HG03280 (cell line): ENCODE results near the gene CA14.
"Not testable (repeated sequence)": the region's sequence is repeated elsewhere in the genome, so short reads cannot be mapped to it uniquely, and the experiment has no call there.

Experiments
- ATAC-seq: cut with Tn5 transposase; IDR thresholded peaks from one replicate; pipeline ENCODE4 v1.9.1; 2021; ENCODE audit warnings: mild to moderate bottlenecking, moderate library complexity; ENCODE audit not compliant: unreplicated experiment

The CA14 gene

DNA sequence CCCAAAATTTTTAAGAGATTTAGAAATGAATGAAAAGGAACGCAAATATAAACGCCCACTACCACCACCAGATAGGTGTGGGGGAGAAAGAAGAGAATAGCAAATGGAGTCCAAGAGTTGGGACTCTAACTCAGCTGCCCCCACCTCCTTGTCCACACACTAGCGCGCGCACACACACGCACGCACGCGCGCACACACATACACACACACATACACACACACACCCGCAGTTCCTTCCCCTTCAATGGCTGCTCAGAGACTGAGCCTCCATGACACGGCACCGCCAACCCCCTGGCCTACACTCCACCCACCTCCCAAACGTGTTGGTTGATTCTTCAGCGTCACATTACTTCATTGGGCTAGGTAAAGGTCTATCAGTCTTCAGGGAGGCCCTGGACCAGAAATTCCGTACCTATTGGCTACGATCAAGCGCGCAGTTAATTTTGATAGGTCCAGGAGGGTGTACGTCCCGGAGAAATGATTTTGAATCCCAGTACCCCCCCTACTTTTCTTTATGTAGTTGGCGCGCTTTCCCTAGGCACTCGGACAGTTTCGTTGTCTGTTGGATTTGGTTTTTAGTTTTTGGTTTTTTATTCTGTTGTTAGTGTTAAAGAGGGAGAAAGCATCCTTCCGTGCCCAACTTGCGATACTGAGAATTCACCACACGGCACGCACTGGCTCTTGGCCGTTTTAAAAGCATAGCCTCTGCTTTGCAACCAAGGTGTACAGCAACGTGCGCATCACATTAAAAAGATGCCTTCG lies 21.5 kb upstream of the CA14 start, which contains the start of gene ANP32E:
Gene ANP32E, minus strand, starts transcription at position 261 of the 762 bp plus-strand sequence. CDS start 326 bp downstream, outside the sequence.
- ATAC-seq: peak; percentile 87

- ATAC-seq: no peak
Measured at GRCh38 chr1:150236614-150237100, 20.9 kb upstream of the CA14 start.

DNA sequence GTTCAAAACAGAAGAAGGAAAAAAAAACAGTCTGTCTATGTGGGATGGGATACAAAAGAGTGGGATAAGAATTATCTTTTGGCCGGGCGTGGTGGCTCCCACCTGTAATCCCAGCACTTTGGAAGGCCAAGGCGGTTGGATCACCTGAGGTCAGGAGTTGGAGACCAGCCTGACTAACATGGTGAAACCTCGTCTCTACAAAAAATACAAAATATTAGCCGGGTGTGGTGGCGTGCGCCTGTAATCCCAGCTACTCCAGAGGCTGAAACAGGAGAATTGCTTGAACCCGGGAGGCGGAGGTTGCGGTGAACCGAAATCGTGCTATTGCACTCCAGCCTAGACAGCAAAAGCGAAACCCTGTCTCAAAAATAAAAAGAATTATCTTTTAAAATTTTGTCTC lies 20.4 kb upstream of the CA14 start:
- ATAC-seq: not testable (repeated sequence)

- ATAC-seq: no peak
Measured at GRCh38 chr1:150237746-150238145, 19.8 kb upstream of the CA14 start.

DNA sequence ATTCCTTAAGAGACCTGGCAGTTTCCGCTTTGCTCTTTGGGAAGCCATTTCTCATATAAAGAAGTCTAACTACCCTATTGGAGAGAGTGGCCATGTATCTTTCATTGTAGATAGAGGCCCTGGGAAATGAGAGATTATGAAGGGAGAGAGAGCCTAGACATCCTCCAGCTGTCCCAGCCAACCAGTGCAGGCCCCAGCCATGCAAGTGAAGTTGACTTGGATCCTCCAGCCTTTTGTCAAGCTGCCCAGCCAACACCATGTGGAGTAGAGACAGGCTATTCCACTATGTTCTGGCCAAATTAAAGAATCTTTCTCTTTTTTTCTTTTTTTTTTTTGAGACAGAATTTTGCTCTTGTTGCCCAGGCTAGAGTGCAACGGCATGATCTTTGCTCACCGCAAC lies 14.6 kb upstream of the CA14 start:
- no peak for ATAC-seq

DNA sequence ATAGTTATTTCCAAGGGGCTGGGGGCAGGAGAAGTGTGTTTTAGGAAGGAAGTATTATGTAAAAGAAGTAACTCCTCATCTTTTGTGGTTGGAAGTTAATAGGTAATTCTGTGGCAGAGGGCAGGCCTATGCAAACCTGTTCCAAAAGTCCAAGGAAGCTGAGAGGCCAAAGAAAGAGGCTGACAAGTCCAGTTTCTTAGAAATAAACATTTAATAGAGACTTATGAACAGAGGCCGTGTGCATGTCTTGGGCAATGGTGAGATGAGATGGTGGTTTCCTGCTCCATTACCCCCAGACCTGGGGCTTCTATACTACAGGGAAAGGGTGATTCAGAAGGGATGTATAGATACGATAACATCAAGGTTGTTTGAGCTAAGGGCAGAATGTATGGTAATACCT lies 7.6 kb upstream of the CA14 start:
- ATAC-seq: no peak

DNA sequence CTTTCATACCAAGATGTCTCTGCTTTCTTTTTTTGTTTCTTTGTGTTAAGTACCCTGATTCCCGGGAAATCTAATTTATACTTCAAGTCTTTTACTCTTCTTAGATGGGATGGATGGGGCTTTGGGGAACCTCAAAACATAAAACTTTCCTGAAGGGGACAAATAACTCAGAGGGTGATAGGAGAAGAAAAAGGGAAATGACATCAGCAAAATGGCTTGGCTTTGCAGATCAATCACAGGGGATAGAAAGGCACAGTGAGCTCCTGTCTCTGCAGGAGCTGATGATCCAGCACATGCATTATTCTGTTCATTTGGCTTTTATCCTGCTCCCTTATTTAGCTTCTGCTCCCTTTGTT lies 1.4 kb upstream of the CA14 start:
- ATAC-seq: no peak

GRCh38 chr1:150256554-150257341 lies 826 bp upstream of the CA14 start:
- ATAC-seq: no peak

DNA sequence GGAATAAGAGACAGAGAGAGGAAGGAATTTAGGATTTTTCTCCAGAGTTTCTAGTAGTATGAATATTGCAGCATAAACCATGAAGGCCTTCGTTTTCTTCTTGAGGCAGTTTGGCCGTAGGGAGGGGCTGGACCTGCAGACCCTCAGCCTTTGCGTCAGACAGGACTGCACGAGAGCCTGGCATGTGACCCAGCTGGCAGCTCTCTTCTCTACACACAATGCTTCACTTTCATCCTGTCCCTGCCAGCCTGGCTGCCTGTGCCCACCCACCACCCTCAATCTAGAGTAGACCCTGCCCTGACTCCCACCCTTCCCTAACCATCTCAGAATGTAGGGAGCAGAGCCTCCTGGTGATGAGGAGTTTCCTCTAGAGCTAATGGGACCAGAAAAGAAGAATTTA lies 1.6 kb downstream of the CA14 start:
- ATAC-seq: no peak

DNA sequence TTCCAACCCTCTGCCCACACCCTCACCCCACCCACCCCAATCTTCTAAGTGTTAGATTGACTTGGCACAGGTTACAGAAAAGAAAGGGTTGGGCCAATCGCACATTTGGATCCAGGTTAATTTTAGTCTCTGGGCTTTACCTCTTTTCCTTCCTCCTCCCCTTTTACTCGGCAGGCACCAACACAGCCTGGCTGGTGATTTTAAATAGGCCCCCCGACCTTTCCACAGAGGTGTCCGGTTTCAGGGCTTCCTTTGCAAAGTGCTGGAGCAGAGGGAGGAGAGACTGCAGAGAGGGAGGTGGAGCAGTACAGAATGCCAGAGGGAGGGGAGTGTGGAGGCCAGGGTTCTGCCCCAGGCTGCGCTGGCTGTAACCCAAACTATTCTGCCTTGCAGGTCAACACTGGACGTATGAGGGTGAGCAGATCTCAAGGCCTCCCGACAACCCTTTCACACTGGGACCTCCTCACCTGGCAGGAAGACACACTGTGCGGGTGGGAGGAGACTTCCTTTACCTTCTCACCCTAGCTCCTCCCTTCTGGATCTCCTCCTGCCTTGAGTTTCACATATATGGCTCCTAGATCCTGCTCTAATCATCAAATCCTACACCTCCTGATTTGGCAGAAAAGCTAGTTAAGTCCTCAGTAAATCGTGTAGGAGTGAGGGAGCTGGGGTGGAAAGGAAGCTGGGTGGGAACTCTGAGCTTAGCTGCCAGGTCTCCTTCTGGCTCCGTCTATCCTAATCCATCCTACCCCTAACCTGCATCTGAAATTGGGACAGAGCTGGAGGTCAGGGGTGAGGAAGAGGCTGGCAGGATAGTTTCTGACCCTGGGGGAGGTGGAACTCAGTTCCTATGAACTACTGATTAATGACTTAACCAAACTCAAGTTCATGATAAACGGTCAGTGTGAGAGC lies 2.4 kb downstream of the CA14 start:
- ATAC-seq: no peak

DNA sequence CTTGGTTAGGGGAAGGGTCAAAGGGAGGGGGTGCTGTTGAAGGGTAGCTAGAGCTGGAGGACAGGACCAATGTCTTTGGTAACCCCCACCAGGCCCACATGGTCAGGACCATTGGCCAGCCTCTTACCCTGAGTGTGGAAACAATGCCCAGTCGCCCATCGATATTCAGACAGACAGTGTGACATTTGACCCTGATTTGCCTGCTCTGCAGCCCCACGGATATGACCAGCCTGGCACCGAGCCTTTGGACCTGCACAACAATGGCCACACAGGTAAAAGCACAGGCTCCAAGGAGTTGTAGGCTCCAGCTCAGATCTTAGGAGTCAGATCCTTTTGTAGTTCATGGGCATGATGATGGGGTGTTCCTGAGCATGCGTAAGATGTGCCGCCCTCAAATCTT lies 3.8 kb downstream of the CA14 start:
- ATAC-seq: no peak

GRCh38 chr1:150262388-150263320 lies 5.1 kb downstream of the CA14 start:
- ATAC-seq: no peak

DNA sequence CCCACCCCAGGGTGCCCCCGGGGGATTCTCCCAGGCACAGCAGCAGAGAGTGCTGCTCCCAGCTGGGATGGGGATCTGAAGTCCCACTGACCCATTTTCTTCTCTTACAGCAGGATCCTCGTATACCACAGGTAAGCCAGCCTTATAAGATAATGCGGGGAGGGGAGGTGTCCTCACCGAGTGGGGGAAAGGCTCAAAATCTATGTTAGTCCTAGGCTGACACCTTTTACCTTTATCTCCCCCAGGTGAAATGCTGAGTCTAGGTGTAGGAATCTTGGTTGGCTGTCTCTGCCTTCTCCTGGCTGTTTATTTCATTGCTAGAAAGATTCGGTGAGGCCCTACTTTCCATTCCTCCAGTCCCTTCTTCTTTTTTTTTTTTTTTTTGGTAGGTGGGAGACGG lies 6.0 kb downstream of the CA14 start:
- no peak for ATAC-seq

- ATAC-seq: no peak
Measured at GRCh38 chr1:150267896-150268295, 10.3 kb downstream of the CA14 start.

GRCh38 chr1:150268340-150268704 lies 10.7 kb downstream of the CA14 start:
- peak; percentile 11 for ATAC-seq

GRCh38 chr1:150268705-150269403 lies 11.3 kb downstream of the CA14 start, which contains the start of gene APH1A:
APH1A (minus strand) TSS chr1:150269016; CDS start chr1:150268810, 206 bp downstream.
- ATAC-seq: peak; percentile 94

- no peak for ATAC-seq
Measured at GRCh38 chr1:150269451-150269850, 11.9 kb downstream of the CA14 start.

GRCh38 chr1:150271291-150271959 lies 13.9 kb downstream of the CA14 start:
- no peak for ATAC-seq

- no peak for ATAC-seq
Measured at GRCh38 chr1:150273311-150273710, 15.7 kb downstream of the CA14 start.
